T follicular helper cell (primary cell): ENCODE measurements around the gene SMIM35.

Experiments used
- DNase-seq: peaks from one replicate; pipeline ENCODE4 v3.0.0-alpha.2; 2020; ENCODE audit warnings: low read depth

Gene SMIM35

GRCh38 chr11:118109231-118109630, 22.5 kb upstream of the SMIM35 start:
- no peak for DNase-seq

DNA sequence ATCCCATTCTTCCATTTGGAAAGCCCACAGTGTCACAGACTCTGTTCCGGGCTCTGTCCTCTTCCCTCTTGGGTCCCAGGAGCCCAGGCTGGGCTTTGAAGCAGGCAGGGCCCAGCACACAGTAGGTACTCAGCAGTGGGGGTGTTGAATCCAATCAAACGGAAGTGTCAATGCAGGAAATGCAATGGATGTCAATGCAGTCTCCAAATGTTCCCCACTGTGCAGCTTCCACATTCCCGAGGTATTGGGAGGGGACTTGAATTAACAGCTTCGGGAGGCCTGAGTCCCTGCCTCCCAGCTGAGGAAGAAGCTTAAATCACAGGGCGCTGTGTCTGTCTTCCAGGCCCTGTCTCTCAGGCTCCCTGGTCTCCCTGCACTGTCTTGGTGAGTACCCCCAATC, 21.8 kb upstream of the SMIM35 start:
- no peak for DNase-seq

DNA sequence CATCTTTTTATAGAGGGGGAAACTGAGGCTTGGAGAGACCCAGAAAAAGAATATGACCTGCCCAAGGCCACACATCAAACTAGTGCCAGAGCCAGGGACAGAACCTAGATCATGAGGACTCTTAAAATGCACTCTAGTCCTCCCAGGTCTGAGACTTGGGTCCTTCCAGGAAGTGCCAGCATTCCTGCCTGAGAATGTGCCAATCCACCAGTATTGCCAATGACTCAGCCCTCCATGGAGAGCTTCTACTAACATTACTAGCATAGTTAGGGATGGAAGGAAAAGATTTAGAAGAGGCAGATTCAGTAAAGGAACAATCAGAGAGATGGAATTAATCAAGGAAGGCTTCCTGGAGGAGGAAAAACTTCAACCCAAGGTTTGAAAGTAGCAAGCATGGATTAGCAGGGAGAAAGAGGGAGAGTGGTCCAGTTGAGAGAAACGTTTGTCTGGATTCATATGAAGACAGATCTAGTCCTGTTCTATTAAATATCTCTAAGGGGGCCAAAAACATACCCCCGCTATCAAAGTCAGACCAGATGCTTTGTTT, 20.1 kb upstream of the SMIM35 start:
- DNase-seq, result no peak

- DNase-seq, result no peak
Observed at GRCh38 chr11:118105657-118106305, 19.0 kb upstream of the SMIM35 start.

DNA sequence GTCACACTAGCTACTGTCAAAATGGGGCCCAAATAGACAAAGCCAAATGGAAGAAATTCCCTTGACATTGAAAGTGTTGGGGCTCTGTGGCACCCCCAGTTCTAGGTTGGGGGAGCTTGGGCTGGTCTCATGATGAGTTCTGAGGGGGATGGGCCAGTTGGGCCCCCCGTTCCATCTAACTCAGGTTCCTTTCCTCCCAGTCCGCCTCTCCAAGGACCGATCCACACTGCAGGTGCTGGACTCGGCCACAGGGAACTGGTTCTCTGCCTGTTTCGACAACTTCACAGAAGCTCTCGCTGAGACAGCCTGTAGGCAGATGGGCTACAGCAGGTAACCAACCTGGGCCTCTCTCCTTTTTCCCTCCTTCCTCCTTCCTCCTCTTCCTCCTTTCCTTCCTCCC, 17.7 kb upstream of the SMIM35 start:
- DNase-seq, result no peak

GRCh38 chr11:118102721-118103261, 16.0 kb upstream of the SMIM35 start:
- no peak for DNase-seq

DNA sequence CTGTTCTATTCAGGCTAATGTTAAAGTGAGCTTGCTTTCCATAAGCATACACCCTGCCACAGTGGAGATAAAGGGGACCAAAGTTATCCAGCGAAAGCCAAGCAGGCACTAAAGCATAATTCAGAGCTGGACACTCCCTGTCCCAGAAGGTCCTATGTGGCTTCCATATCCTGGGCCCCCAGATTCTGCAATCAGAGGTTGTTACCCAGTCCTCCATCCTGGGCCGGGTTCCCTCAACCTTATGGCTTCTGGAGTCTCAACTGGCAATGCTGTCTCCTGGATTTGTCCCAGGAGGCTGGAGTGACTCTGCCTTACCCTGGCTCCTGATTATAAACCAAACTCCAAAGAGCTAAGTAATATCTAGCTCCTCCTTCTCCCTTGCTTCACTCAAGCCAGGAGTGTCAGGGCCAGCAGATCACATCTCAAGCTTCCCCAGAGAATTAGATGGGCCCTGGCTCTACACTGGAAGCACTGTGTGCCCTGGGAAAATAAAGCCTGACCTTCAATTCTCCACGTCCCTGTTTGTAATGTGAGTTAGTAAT, 14.0 kb upstream of the SMIM35 start:
- DNase-seq, result no peak

DNA sequence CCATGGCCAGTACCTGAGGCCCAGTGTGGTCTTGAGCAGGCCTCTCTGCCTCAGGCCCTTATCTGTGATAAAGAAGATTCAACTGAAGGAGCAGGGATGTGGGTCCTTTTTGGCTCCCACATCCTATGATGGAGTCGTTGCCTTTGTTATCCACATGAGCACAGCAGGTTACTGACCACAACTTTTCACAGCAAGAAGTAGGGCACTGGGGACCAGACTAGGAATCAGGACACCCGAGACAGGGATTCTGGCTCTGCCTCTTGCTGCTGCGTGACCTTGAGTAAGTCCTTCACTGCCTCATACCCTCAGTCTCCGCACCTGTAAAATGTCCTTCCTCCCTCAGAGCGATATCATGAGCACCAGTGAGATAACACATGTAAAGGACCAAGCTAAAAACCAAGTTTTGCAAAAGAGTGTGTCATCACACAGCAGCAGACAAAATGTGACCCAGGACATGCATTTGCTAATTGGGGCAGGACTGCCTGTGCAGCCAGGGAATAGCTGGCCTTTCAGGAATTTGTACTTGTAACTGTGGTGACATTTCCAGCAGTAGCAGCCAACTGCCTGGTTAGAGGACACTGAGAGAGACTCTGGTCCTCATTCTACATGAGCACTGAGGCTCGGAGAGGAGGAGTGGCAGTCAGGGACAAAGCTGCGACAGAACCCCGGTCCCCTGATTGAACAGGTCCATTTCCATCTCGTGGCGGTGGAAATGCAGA, 13.2 kb upstream of the SMIM35 start:
- DNase-seq, result no peak

- no peak for DNase-seq
Observed at GRCh38 chr11:118098996-118099837, 12.5 kb upstream of the SMIM35 start.

GRCh38 chr11:118095967-118096367, 9.2 kb upstream of the SMIM35 start:
- no peak for DNase-seq

GRCh38 chr11:118095493-118095892, 8.7 kb upstream of the SMIM35 start:
- DNase-seq, result no peak

- DNase-seq, result no peak
Observed at GRCh38 chr11:118092907-118093571, 6.3 kb upstream of the SMIM35 start.

GRCh38 chr11:118091690-118092089, 4.9 kb upstream of the SMIM35 start:
- DNase-seq, result no peak

DNA sequence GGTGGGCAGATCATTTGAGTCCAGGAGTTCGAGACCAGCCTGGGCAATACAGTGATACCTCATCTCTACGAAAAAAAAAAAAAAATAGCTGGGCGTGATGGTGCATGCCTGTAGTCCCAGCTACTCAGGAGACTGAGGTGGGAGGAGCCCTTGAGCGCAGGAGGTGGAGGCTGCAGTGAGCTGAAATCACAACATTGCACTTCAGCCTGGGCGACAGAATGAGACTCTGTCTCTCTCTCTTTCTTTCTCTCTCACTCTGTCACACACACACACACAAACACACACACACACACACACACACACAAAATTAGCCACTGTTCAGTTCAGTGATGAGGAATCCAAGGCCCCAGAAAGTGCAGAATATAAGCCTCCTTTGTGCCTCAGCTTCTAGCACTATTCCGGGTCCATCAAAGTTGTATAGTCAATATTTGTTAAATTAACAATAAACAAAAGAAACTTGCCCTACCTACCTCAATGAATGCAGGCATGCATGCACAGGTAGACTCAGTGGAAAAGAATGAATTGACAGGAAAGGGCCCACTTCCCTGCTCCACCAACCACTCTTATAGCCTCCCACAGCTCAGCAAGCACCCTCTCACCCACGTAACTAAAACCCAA, 3.9 kb upstream of the SMIM35 start:
- no peak for DNase-seq

DNA sequence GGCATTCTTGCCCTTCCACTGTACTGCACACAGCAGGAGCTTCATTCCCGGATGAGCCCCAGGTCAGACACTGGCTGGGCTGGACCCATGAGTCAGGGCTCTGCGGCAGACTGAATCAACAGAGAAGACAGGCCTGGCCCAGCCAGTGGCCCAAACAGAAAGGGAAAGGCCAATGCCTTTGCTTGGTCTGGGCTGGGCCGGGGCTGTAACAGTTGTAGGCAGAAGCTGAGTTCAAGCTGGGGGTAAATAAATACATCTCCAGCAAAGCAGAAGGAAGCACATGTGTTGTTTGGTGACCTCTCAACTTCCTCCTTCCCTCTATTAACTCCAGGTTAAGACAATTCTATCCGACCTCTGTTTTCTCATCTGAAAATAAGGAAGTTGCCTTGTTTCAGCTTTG, 1.8 kb upstream of the SMIM35 start:
- no peak for DNase-seq

DNA sequence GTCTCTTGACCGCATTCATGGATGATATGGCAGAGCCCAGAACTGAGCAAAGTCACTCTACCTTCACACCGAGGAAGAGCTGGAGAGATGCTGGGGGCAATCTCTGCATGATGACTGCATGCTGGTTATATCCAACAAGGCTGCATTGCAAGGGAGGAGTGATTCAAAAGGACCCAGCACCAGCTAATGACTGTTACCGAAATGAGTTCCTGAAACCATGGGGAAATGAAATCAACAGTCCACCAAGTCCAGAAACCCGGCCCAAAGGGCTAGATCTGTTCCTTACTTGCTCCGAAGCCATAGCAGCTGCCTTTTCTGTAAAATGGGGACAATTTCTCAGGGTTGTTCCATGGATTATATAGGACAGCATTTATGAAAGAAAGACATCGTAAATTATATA, 1.2 kb upstream of the SMIM35 start:
- DNase-seq, result no peak

GRCh38 chr11:118084656-118085055, 2.1 kb downstream of the SMIM35 start:
- no peak for DNase-seq

GRCh38 chr11:118084247-118084646, 2.5 kb downstream of the SMIM35 start:
- no peak for DNase-seq

DNA sequence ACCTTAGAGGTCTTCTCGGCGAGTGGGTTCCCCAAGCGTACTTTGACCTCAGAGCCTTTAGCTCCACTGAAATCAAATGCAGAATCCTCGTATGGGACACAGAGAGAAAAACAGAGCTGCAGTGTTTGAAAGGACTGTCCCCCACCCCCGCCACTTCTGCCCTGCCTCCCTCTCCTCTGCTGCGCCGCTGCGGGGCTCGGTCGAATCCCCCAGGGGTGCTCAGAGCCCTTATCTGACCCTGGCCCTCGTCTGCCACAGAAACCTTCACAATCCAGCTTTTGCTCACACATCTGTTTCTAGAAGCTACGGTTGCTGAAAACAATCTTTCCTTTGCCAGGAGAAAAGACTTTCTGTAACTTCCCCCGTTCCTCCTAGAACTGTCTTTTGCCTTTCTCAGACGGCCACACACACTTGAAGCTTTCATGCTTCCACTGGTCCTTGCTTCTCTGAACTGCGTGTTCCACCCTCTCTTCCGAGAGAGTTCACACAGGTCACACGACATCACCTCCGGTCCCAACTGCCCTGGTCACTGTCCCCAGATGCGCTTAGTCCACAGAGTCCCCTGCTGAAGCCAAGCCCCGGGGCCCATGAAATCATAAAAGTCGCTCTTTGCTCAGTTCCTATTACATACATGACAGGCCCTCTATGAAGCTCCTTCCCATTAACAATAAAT, 3.7 kb downstream of the SMIM35 start:
- DNase-seq, result no peak

- DNase-seq, result no peak
Observed at GRCh38 chr11:118081241-118081958, 5.4 kb downstream of the SMIM35 start.
